HFF-Myc (cell line): ENCODE data around the gene PCGF3.

Experiments
- DNase-seq: peaks from one replicate; pipeline ENCODE4 v3.0.0-alpha.2; 2011; ENCODE audit warnings: low read depth; ENCODE audit errors: extremely low read depth
- H3K4me3 ChIP-seq: replicated peaks from 2 replicates; pipeline ENCODE4 v1.5.1; 2011; ENCODE audit warnings: low read depth, mild to moderate bottlenecking, control low read depth, low read length
- CTCF ChIP-seq: IDR thresholded peaks from 2 replicates; pipeline ENCODE4 v1.5.1; 2012; ENCODE audit warnings: mild to moderate bottlenecking, low read depth, low read length, control low read depth; ENCODE audit errors: missing control alignments

PCGF3 gene

GRCh38 chr4:659851-660250, 45.8 kb upstream of the PCGF3 start:
- TF ChIP-seq CTCF = no peak
- DNase-seq = no peak

GRCh38 chr4:660401-660800, 45.2 kb upstream of the PCGF3 start:
- no peak for TF ChIP-seq CTCF
- no peak for DNase-seq
- H3K4me3 ChIP-seq = no peak overlapping the region

More at GRCh38 chr4:659851-660250, 45.8 kb upstream of the PCGF3 start:
- no peak overlapping the region for H3K4me3 ChIP-seq

- no peak for DNase-seq
- H3K4me3 ChIP-seq = no peak overlapping the region
- no peak for TF ChIP-seq CTCF
These were observed 44.4 kb upstream of the PCGF3 start for GRCh38 chr4:661231-661630.

GRCh38 chr4:661881-662761, 43.5 kb upstream of the PCGF3 start:
- no peak for TF ChIP-seq CTCF
- H3K4me3 ChIP-seq = no peak overlapping the region
- DNase-seq = no peak

GRCh38 chr4:663046-663437, 42.6 kb upstream of the PCGF3 start:
- peak overlapping the region; percentile 25 for H3K4me3 ChIP-seq

More at GRCh38 chr4:663046-663437, 42.6 kb upstream of the PCGF3 start:
- no peak for TF ChIP-seq CTCF
- no peak for DNase-seq
